Osteocyte (in vitro differentiated cells): Measurements from ENCODE around the gene NHLH1. TPM values are rescaled to one million over a fixed set of nuclear protein-coding genes. Genes with fewer than 3 reads are reported as not detected.

Experiments
- DNase-seq: peaks from one replicate; pipeline ENCODE4 v3.0.0; 2021; ENCODE audit warnings: mixed read lengths; ENCODE audit not compliant: unreplicated experiment; ENCODE audit errors: extremely low spot score
- H3K27ac Mint-ChIP-seq: one replicate; pipeline ENCODE4 v1.8.0; 2021; ENCODE audit warnings: mild to moderate bottlenecking, mixed read lengths; ENCODE audit not compliant: unreplicated experiment
- H3K27me3 Mint-ChIP-seq: one replicate; pipeline ENCODE4 v1.8.0; 2021; ENCODE audit warnings: mixed read lengths; ENCODE audit not compliant: unreplicated experiment
- H3K36me3 Mint-ChIP-seq: one replicate; pipeline ENCODE4 v1.8.0; 2021; ENCODE audit warnings: mixed read lengths; ENCODE audit not compliant: unreplicated experiment
- H3K4me1 Mint-ChIP-seq: one replicate; pipeline ENCODE4 v1.8.0; 2021; ENCODE audit warnings: mixed read lengths; ENCODE audit not compliant: unreplicated experiment
- H3K4me3 Mint-ChIP-seq: one replicate; pipeline ENCODE4 v1.8.0; 2021; ENCODE audit warnings: mild to moderate bottlenecking, moderate library complexity, mixed read lengths; ENCODE audit not compliant: unreplicated experiment
- H3K9me3 Mint-ChIP-seq: one replicate; pipeline ENCODE4 v1.8.0; 2021; ENCODE audit warnings: mixed read lengths; ENCODE audit not compliant: unreplicated experiment
- total RNA-seq: library from RNA; stranded (reverse); gene quantifications from 2 replicates; pipeline ENCODE4 v1.2.1, GENCODE V29; 2021
- TF ChIP-seq, protein P1 (sequence below): fragments of 200-600 bp; sonication (generic); IDR thresholded peaks from 2 replicates; pipeline ENCODE4 v1.5.0; 2021; ENCODE audit warnings: antibody characterized with exemption, mild to moderate bottlenecking, moderate library complexity

NHLH1 gene
- total RNA-seq, 1 donor from 2014 or later: 0.16 TPM

DNA sequence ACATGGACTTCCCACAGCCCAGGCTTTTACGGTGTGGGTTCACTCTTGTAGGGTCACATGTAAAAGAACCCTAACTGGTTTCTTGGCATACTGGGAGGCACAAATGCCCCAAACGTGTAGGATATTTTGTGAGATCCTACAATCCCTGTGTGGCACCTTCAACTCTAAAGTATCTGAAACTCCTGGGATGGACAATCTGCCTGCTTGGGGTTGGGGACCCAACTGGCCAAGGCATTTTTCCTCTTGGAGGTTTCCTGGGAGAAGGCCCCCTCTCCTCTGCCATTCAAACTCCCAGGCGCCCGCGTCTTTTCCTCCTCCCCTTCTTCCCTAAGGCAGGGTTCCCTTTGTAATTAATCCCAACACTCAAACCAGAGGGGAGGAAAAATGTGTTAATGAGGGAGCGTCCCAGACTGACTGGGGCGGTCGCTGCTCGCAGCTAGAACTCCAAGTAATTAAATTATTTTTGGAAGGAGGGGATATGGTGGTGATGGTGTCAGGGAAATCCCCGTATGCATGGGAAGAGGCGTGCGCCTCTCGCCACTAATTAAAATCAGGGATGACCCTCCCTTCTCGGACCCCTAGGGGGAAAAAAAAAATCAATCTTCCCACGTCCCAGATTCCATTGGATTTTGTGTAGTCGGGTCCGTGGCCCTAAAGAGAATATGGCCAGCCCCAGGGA lies 32.8 kb downstream of the NHLH1 start:
- TF ChIP-seq, protein P1, sequence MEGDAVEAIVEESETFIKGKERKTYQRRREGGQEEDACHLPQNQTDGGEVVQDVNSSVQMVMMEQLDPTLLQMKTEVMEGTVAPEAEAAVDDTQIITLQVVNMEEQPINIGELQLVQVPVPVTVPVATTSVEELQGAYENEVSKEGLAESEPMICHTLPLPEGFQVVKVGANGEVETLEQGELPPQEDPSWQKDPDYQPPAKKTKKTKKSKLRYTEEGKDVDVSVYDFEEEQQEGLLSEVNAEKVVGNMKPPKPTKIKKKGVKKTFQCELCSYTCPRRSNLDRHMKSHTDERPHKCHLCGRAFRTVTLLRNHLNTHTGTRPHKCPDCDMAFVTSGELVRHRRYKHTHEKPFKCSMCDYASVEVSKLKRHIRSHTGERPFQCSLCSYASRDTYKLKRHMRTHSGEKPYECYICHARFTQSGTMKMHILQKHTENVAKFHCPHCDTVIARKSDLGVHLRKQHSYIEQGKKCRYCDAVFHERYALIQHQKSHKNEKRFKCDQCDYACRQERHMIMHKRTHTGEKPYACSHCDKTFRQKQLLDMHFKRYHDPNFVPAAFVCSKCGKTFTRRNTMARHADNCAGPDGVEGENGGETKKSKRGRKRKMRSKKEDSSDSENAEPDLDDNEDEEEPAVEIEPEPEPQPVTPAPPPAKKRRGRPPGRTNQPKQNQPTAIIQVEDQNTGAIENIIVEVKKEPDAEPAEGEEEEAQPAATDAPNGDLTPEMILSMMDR: no peak
- H3K4me1 Mint-ChIP-seq: peaks cover 10% of the 10 kb centered on the region
- DNase-seq: peak; percentile 69
- H3K36me3 Mint-ChIP-seq: no peaks in the 10 kb centered on the region
- no peaks in the 10 kb centered on the region for H3K9me3 Mint-ChIP-seq
- H3K4me3 Mint-ChIP-seq: peak overlapping the region; percentile 72
- H3K27ac Mint-ChIP-seq: peak overlapping the region; percentile 28
- peaks cover 18% of the 10 kb centered on the region for H3K27me3 Mint-ChIP-seq

DNA sequence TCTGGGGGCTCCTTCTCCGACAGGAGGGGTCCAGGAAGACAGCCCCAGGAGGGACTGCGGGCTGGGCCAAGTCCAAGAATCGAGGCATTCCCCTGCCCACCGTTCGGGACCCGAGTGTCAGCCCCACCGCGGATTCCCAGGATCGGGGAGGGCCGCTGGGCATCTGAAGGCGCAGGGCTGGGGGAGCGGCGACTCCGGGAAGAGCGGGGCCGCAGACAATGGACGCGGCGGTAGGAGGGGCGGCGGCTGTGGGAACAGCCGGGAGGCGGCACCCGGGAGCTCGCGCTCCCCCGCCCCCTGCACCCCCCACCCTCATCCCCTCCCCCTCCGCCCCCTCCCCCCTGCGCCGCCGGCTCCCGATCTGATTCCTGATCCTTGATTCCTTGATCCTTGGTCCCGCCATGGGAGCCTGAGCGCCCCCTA lies 33.4 kb downstream of the NHLH1 start, which contains the start of gene VANGL2:
VANGL2 (plus strand) TSS at position 342 of the 423 bp plus-strand sequence. CDS start 15,274 bp downstream, outside the sequence.
- Mint-ChIP-seq H3K27ac (peak within 1 kb of the TSS; percentile 42), H3K36me3 (no peaks in the 10 kb centered on the region), H3K4me1 (peaks cover 10% of the 10 kb centered on the region), H3K9me3 (no peaks in the 10 kb centered on the region), H3K27me3 (peaks cover 15% of the 10 kb centered on the region), H3K4me3 (peak within 1 kb of the TSS; percentile 83)
- TF ChIP-seq, protein P1: no peak
- DNase-seq: peak; percentile 93

DNA sequence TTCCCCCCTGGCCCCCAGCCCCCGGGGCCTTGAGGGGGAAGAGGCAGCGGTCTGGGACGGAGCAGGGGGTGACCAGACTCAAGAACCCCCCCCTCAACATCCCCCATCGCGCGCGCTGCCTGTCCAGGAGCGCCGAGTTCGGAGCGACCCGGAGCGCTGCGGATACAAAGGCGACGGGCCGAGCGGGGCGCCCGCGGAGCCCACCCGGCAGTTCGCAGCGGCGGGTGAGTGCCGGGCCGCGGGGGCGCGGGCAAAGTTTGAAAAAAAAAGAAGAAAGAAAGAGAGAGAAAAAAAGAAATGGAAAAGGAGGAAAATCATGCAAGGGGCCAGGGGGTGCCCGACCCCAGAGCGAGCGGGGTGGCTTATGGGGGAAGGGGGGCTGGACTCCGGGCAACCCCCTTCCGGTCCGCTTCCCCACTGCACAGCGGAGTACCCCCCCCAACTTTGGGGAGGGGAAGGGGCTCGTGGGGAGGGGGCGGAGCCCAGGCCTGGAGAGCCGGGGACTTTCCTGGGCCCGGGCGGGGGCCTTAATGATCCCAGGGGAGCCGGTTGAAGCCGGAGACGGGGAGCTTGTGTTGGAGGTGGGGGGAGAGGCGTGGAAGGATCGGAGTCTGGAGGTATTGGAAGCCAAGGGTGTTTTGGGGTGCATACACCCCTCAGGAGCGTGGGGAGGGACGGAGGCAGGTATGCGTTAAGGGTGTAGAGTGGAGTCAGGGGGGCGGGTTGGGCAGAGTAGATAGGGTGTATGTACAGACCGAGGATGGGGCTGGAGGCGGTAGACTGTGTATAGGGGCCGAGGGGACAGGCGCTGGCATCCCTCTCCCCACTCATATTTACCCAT lies 34.0 kb downstream of the NHLH1 start:
- Mint-ChIP-seq H3K9me3 (no peaks in the 10 kb centered on the region), H3K4me1 (peaks cover 10% of the 10 kb centered on the region), H3K27ac (peak overlapping the region; percentile 42), H3K4me3 (peak overlapping the region; percentile 83), H3K36me3 (peaks cover 1% of the 10 kb centered on the region), H3K27me3 (peaks cover 9% of the 10 kb centered on the region)
- TF ChIP-seq, protein P1: no peak
- DNase-seq: peak; percentile 84

DNA sequence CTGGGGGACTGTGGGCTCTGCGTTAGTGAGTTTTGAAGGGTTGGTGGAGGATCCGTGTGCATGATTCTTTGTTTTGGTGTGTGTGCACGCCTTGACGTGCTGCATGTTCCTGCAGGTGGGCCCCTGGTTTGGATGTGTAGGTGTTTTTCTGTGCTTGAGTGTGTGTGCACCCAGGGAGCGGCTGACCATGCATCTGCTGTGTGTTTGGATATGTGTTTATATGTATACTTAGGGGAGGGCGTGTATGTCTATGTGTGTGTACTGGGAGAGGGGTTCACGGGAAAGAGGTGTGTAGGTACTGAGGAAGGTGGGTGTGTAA lies 34.6 kb downstream of the NHLH1 start:
- H3K9me3 Mint-ChIP-seq: no peaks in the 10 kb centered on the region
- H3K27ac Mint-ChIP-seq: peak overlapping the region; percentile 42
- H3K27me3 Mint-ChIP-seq: peaks cover 5% of the 10 kb centered on the region
- peaks cover 1% of the 10 kb centered on the region for H3K36me3 Mint-ChIP-seq
- DNase-seq: peak; percentile 54
- H3K4me1 Mint-ChIP-seq: peaks cover 10% of the 10 kb centered on the region
- peak overlapping the region; percentile 83 for H3K4me3 Mint-ChIP-seq
- TF ChIP-seq, protein P1: no peak
